ENCODE data around the gene TRIM14. TPM values are rescaled to one million over a fixed set of nuclear protein-coding genes. Genes with fewer than 3 reads are reported as not detected.

Gene TRIM14
- total and polyA plus RNA-seq, 9 donors: 2.3 to 24.0 (median 5.7) TPM

- TF ChIP-seq CTCF (IDR thresholded peaks at IDR 0.05) (no peak), EP300 (IDR thresholded peaks at IDR 0.05) (no peak), POLR2A (IDR thresholded peaks at IDR 0.05) (no peak)
- intact Hi-C loops (cut with DNase I): loop anchor here in 3 of 4 donors (5.0 to 10.0 kb wide), 4 partner anchors 65 to 1298 kb away; partner anchors contain the start of gene TRMO (in 3 of the 3)
- Histone ChIP-seq H3K9me3 (no peaks in the 10 kb centered on the region), H3K36me3 (no peaks in the 10 kb centered on the region), H3K27me3 (no peaks in the 10 kb centered on the region), H3K4me1 (ENCODE audit: insufficient read depth) (no peaks in the 10 kb centered on the region), H3K4me3 (no peak overlapping the region), H3K27ac (no peak overlapping the region)
- no peak for DNase-seq
- WGBS, 3 donors: 52 to 66% (median 58%) methylated on average over 10 of the region's 10 CpGs
These were observed 79.4 kb downstream of the TRIM14 start for GRCh38 chr9:98039607-98040017.

- Histone ChIP-seq H3K27ac (no peak overlapping the region), H3K27me3 (no peaks in the 10 kb centered on the region), H3K36me3 (no peaks in the 10 kb centered on the region), H3K4me1 (ENCODE audit: insufficient read depth) (no peaks in the 10 kb centered on the region), H3K9me3 (no peaks in the 10 kb centered on the region), H3K4me3 (no peak overlapping the region)
- TF ChIP-seq EP300 (IDR thresholded peaks at IDR 0.05) (no peak), CTCF (IDR thresholded peaks at IDR 0.05) (no peak), POLR2A (IDR thresholded peaks at IDR 0.05) (no peak)
- no peak for DNase-seq
- WGBS, 3 donors: 59 to 71% (median 65%) methylated on average over 8 of the region's 8 CpGs
- intact Hi-C loops (cut with DNase I): loop anchor here in 3 of 4 donors (1.0 to 10.0 kb wide), 5 partner anchors 18 to 1298 kb away; partner anchors contain the start of gene TRMO (in 3 of the 3)
These were observed 80.1 kb downstream of the TRIM14 start for GRCh38 chr9:98038958-98039357.

- H3K9me3 ChIP-seq: no peaks in the 10 kb centered on the region
- TF ChIP-seq CTCF (IDR thresholded peaks at IDR 0.05) (no peak), EP300 (IDR thresholded peaks at IDR 0.05) (no peak), POLR2A (IDR thresholded peaks at IDR 0.05) (no peak)
- no peak overlapping the region for H3K27ac ChIP-seq
- H3K36me3 ChIP-seq: no peaks in the 10 kb centered on the region
- DNase-seq: no peak
- no peak overlapping the region for H3K4me3 ChIP-seq
- no peaks in the 10 kb centered on the region for H3K4me1 ChIP-seq (ENCODE audit: insufficient read depth)
- H3K27me3 ChIP-seq: no peaks in the 10 kb centered on the region
- intact Hi-C loops (cut with DNase I): loop anchor here in 3 of 4 donors (5.0 to 10.0 kb wide), 4 partner anchors 63 to 1300 kb away; partner anchors contain the start of gene TRMO (in 3 of the 3)
These were observed 81.7 kb downstream of the TRIM14 start for GRCh38 chr9:98037357-98037756.

- Histone ChIP-seq H3K36me3 (no peaks in the 10 kb centered on the region), H3K27ac (no peak overlapping the region), H3K9me3 (no peaks in the 10 kb centered on the region), H3K27me3 (no peaks in the 10 kb centered on the region), H3K4me3 (no peak overlapping the region), H3K4me1 (ENCODE audit: insufficient read depth) (no peaks in the 10 kb centered on the region)
- TF ChIP-seq POLR2A (IDR thresholded peaks at IDR 0.05) (no peak), CTCF (IDR thresholded peaks at IDR 0.05) (peak; percentile 60 to 69 (median 64)), EP300 (IDR thresholded peaks at IDR 0.05) (no peak)
- intact Hi-C loops (cut with DNase I): loop anchor here in 3 of 4 donors (5.0 to 10.0 kb wide), 4 partner anchors 60 to 1302 kb away; partner anchors contain the start of gene TRMO (in 3 of the 3)
- peak; percentile 77 to 90 (median 81) for DNase-seq
- 38 to 39% (median 38%) methylated on average over 20 of the region's 20 CpGs for WGBS, 3 donors
These were observed 84.2 kb downstream of the TRIM14 start for GRCh38 chr9:98034593-98035546.

Data from ovary (tissue), 9 donors.